ENCODE data around the gene ZMIZ1.

ZMIZ1 gene

DNA sequence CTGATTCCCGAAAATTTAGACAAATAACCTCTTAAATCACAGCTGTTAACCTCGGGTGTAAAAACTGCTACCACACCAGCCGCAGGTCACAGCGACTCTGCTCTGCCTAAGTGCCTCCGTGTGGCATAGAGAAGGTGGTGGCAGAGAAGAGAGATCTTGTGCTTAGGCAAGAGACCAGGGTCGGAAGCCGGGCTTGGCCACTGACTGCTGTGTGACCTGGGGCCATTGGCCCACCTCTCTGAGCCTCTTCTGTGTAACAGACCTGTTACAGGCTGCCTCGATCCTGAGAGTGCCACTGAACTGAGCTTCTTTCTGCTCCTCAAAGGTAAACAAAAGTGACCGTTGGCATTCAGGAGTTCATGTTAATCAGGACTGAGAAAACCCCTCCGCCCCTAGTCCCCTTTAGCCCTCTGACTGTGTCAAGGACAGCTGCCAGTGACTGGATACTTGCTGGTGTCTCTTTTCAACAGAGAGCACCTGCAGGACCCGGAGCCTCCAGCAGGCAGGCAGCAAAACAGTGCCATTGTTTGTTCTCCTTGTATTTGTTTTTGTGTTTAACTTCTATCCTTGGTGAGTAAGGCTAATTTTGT is 36.5 kb downstream of the ZMIZ1 start:
- Histone ChIP-seq H3K9ac (ENCODE audit: low read depth, low read length, poor library complexity, severe bottlenecking) (no peak overlapping the region), H3K4me2 (ENCODE audit: low read depth, low read length, poor library complexity, severe bottlenecking) (no peak overlapping the region), H3K27me3 (ENCODE audit: insufficient read depth, low read length, poor library complexity, severe bottlenecking) (no peaks in the 10 kb centered on the region), H3K4me1 (ENCODE audit: insufficient read depth, low read length, poor library complexity, severe bottlenecking) (peaks cover 51% of the 10 kb centered on the region), H3K9me2 (replicated peaks; ENCODE audit: low read depth, low read length) (no peaks in the 10 kb centered on the region), H3K79me2 (ENCODE audit: insufficient read depth, low read length) (peaks cover 100% of the 10 kb centered on the region), H3K9me3 (ENCODE audit: insufficient read depth, low read depth, low read length) (no peaks in the 10 kb centered on the region), H3K36me3 (ENCODE audit: insufficient read depth, low read length) (peaks cover 11% of the 10 kb centered on the region; the same call in 1 of the 2 replicates), H3F3A (ENCODE audit: low read depth) (no peaks in the 10 kb centered on the region), H2AFZ (ENCODE audit: low read length) (no peak overlapping the region), H3K4me3 (ENCODE audit: low read length, poor library complexity, severe bottlenecking) (no peak overlapping the region), H4K20me1 (ENCODE audit: insufficient read depth, low read length, poor library complexity, severe bottlenecking) (peaks cover 97% of the 10 kb centered on the region)
- TF ChIP-seq, protein P1, sequence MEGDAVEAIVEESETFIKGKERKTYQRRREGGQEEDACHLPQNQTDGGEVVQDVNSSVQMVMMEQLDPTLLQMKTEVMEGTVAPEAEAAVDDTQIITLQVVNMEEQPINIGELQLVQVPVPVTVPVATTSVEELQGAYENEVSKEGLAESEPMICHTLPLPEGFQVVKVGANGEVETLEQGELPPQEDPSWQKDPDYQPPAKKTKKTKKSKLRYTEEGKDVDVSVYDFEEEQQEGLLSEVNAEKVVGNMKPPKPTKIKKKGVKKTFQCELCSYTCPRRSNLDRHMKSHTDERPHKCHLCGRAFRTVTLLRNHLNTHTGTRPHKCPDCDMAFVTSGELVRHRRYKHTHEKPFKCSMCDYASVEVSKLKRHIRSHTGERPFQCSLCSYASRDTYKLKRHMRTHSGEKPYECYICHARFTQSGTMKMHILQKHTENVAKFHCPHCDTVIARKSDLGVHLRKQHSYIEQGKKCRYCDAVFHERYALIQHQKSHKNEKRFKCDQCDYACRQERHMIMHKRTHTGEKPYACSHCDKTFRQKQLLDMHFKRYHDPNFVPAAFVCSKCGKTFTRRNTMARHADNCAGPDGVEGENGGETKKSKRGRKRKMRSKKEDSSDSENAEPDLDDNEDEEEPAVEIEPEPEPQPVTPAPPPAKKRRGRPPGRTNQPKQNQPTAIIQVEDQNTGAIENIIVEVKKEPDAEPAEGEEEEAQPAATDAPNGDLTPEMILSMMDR (conservative IDR thresholded peaks at IDR 0.05; ENCODE audit: low read length), result no peak
- no peak for TF ChIP-seq EZH2phosphoT487 (IDR thresholded peaks at IDR 0.05; ENCODE audit: borderline replicate concordance)

DNA sequence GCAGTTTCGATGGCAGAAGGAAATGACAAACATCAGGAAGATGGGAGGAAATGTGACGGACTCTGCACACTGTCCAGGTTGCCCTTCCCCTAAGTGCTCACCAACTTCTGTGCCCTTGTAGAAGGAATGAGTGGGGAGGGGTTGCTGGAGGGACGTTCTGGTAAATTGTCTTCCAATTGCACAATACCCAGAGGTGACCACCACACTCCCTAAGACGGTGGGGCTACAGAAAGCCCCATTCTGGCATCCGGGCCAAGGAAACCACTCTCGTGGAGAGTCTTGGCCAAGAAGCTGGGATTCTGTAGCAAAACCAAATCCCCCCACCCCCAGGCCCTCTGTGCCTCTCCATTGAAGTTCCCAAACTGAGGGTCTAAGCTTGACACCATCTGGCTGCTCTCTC is 37.1 kb downstream of the ZMIZ1 start:
- no peaks in the 10 kb centered on the region for H3K27me3 ChIP-seq (ENCODE audit: insufficient read depth, low read length, poor library complexity, severe bottlenecking)
- H3K4me3 ChIP-seq (ENCODE audit: low read length, poor library complexity, severe bottlenecking), result no peak overlapping the region
- peaks cover 100% of the 10 kb centered on the region for H3K79me2 ChIP-seq (ENCODE audit: insufficient read depth, low read length)
- H3K4me1 ChIP-seq (ENCODE audit: insufficient read depth, low read length, poor library complexity, severe bottlenecking), result peaks cover 46% of the 10 kb centered on the region
- no peaks in the 10 kb centered on the region for H3K9me2 ChIP-seq (replicated peaks; ENCODE audit: low read depth, low read length)
- H3K36me3 ChIP-seq (ENCODE audit: insufficient read depth, low read length), result peaks cover 17% of the 10 kb centered on the region; the same call in 1 of the 2 replicates
- H3K9ac ChIP-seq (ENCODE audit: low read depth, low read length, poor library complexity, severe bottlenecking), result no peak overlapping the region
- H2AFZ ChIP-seq (ENCODE audit: low read length), result no peak overlapping the region
- H3F3A ChIP-seq (ENCODE audit: low read depth), result no peaks in the 10 kb centered on the region
- TF ChIP-seq EZH2phosphoT487 (IDR thresholded peaks at IDR 0.05; ENCODE audit: borderline replicate concordance), result no peak
- TF ChIP-seq, protein P1 (conservative IDR thresholded peaks at IDR 0.05; ENCODE audit: low read length), result no peak
- H3K4me2 ChIP-seq (ENCODE audit: low read depth, low read length, poor library complexity, severe bottlenecking), result no peak overlapping the region
- H3K9me3 ChIP-seq (ENCODE audit: insufficient read depth, low read depth, low read length), result no peaks in the 10 kb centered on the region
- peaks cover 97% of the 10 kb centered on the region for H4K20me1 ChIP-seq (ENCODE audit: insufficient read depth, low read length, poor library complexity, severe bottlenecking)

DNA sequence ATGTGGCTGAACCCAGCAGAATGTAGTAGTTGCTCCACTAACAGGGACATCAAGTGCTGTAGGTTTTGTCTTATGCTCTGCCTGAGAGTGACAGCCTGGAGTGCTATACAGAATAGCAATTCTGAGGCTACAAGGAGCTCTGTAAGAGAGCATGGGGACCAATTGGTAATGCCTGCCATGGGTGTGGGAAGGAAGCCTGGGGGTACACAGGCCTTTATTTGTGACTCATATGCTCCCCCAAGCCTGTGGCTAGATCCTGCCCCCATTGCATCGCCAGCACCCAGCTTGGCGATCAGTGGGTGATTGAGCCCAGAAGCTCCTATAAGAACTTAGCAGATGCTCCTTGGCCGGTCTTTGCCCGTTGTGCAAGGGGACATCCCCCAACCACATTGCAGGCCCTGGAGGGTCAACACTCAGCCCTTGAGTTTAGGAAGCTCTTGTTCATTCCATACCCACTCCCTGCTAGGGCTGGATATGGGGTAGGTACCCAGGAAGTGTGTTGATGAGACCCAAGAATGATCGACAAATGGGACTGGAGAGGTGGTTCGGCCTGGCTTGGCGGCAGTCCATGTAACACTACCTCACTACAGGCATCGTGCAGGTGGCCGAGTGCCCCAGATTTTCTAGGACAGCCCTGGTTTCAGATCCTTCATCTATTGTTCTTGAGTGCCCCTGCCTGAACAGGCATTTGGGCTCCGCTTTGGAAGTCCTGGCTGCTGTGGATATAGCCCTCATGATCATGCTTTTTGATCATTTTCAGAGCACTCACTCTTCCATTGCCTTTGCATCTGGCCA is 37.7 kb downstream of the ZMIZ1 start:
- Histone ChIP-seq H3K36me3 (ENCODE audit: insufficient read depth, low read length) (peaks cover 23% of the 10 kb centered on the region; the same call in 1 of the 2 replicates), H3K4me2 (ENCODE audit: low read depth, low read length, poor library complexity, severe bottlenecking) (no peak overlapping the region), H4K20me1 (ENCODE audit: insufficient read depth, low read length, poor library complexity, severe bottlenecking) (peaks cover 98% of the 10 kb centered on the region)

More for the DNA sequence above, 37.7 kb downstream of the ZMIZ1 start:
- Histone ChIP-seq H3K9me2 (replicated peaks; ENCODE audit: low read depth, low read length) (no peaks in the 10 kb centered on the region), H3F3A (ENCODE audit: low read depth) (no peaks in the 10 kb centered on the region), H3K9ac (ENCODE audit: low read depth, low read length, poor library complexity, severe bottlenecking) (no peak overlapping the region), H2AFZ (ENCODE audit: low read length) (no peak overlapping the region), H3K9me3 (ENCODE audit: insufficient read depth, low read depth, low read length) (no peaks in the 10 kb centered on the region), H3K79me2 (ENCODE audit: insufficient read depth, low read length) (peaks cover 100% of the 10 kb centered on the region), H3K4me3 (ENCODE audit: low read length, poor library complexity, severe bottlenecking) (no peak overlapping the region), H3K27me3 (ENCODE audit: insufficient read depth, low read length, poor library complexity, severe bottlenecking) (no peaks in the 10 kb centered on the region), H3K4me1 (ENCODE audit: insufficient read depth, low read length, poor library complexity, severe bottlenecking) (peaks cover 39% of the 10 kb centered on the region)
- TF ChIP-seq, protein P1 (conservative IDR thresholded peaks at IDR 0.05; ENCODE audit: low read length), result no peak
- TF ChIP-seq EZH2phosphoT487 (IDR thresholded peaks at IDR 0.05; ENCODE audit: borderline replicate concordance), result no peak

All from Loucy (cell line).